HG02938 (cell line): Measurements from ENCODE around the gene PLA2G4E.

ENCODE experiments used
- ATAC-seq: cut with Tn5 transposase; IDR thresholded peaks from one replicate; pipeline ENCODE4 v1.9.1; 2021; ENCODE audit warnings: mild to moderate bottlenecking, moderate library complexity; ENCODE audit not compliant: unreplicated experiment

The PLA2G4E gene

GRCh38 chr15:42021593-42021992 lies 751 bp upstream of the PLA2G4E start:
- no peak for ATAC-seq

GRCh38 chr15:42018306-42019224 lies 2.3 kb downstream of the PLA2G4E start:
- no peak for ATAC-seq

- no peak for ATAC-seq
These were observed 3.9 kb downstream of the PLA2G4E start for GRCh38 chr15:42016971-42017370.

GRCh38 chr15:42014406-42014805 lies 6.4 kb downstream of the PLA2G4E start:
- ATAC-seq = no peak

- no peak for ATAC-seq
These were observed 7.8 kb downstream of the PLA2G4E start for GRCh38 chr15:42012928-42013482.

- no peak for ATAC-seq
These were observed 8.6 kb downstream of the PLA2G4E start for GRCh38 chr15:42012241-42012640.

- ATAC-seq = no peak
These were observed 9.8 kb downstream of the PLA2G4E start for GRCh38 chr15:42011074-42011473.

GRCh38 chr15:42010434-42010833 lies 10.4 kb downstream of the PLA2G4E start:
- ATAC-seq = peak; percentile 70

GRCh38 chr15:42009474-42009873 lies 11.4 kb downstream of the PLA2G4E start:
- ATAC-seq = no peak

GRCh38 chr15:42009022-42009421 lies 11.8 kb downstream of the PLA2G4E start:
- no peak for ATAC-seq

GRCh38 chr15:42007386-42007785 lies 13.5 kb downstream of the PLA2G4E start:
- ATAC-seq = no peak

GRCh38 chr15:42002333-42002732 lies 18.5 kb downstream of the PLA2G4E start:
- no peak for ATAC-seq

GRCh38 chr15:42001236-42001635 lies 19.6 kb downstream of the PLA2G4E start:
- no peak for ATAC-seq

- no peak for ATAC-seq
These were observed 21.3 kb downstream of the PLA2G4E start for GRCh38 chr15:41999290-42000285.

GRCh38 chr15:41997845-41998244 lies 23.0 kb downstream of the PLA2G4E start:
- ATAC-seq = no peak

GRCh38 chr15:41996921-41997592 lies 23.8 kb downstream of the PLA2G4E start:
- no peak for ATAC-seq

- ATAC-seq = no peak
These were observed 24.5 kb downstream of the PLA2G4E start for GRCh38 chr15:41996376-41996775.

- ATAC-seq = no peak
These were observed 25.4 kb downstream of the PLA2G4E start for GRCh38 chr15:41995476-41995855.

- no peak for ATAC-seq
These were observed 25.9 kb downstream of the PLA2G4E start for GRCh38 chr15:41994772-41995475.

GRCh38 chr15:41994171-41994650 lies 26.6 kb downstream of the PLA2G4E start:
- no peak for ATAC-seq
